ENCODE data around the gene SUN3. TPM values are rescaled to one million over a fixed set of nuclear protein-coding genes. Genes with fewer than 3 reads are reported as not detected.

The SUN3 gene
- total and polyA plus RNA-seq, 2 of the 13 experiments (the other 11 are each of a cell fraction or from before 2014, with no cell fraction given), result not detected

GRCh38 chr7:48035967-48036478, 7.1 kb upstream of the SUN3 start:
- BruUV-seq (replicated peaks), result no TSS peak
- no peaks in the 10 kb centered on the region for H3K36me3 ChIP-seq (replicated peaks in 1 of 2; ENCODE audit: control insufficient read depth in 1 of 2, insufficient read depth in 2 of 2, low read length in 2 of 2)
- no peak overlapping the region for H2AFZ ChIP-seq (ENCODE audit: low read length)
- intact Hi-C loops (cut with micrococcal nuclease; ENCODE audit: unreplicated experiment) (loop anchor here (5.0 kb wide), 1 partner anchor 51 kb away; the partner anchor contains the start of gene UPP1), in situ Hi-C loops (cut with HindIII; ENCODE audit: extremely low pct_ligation_motif_present, low pct_unique_long_range_greater_than_20kb) (no loop called here)
- DNase-seq (ENCODE audit: low spot score) (no peak), ATAC-seq (peak; percentile 19), FAIRE-seq (no peak)
- peak overlapping the region; percentile 79 for H3K4me2 ChIP-seq (ENCODE audit: low read depth, low read length)
- peak; percentile 11; the same call in 1 of the 2 replicates for TF ChIP-seq ZNF800 (CRISPR knock-in tag; IDR thresholded peaks at IDR 0.05)
- no peak for TF ChIP-seq ZNF570 (CRISPR knock-in tag; IDR thresholded peaks at IDR 0.05; ENCODE audit: borderline replicate concordance)
- peak; percentile 81 for TF ChIP-seq HNRNPLL (IDR thresholded peaks at IDR 0.05; ENCODE audit: low read depth, low read length, poor library complexity, severe bottlenecking)
- 21% methylated on average over 13 of the region's 42 CpGs for WGBS (ENCODE audit: low lambda C conversion rate)
- peaks cover 10% of the 10 kb centered on the region for H3K4me1 ChIP-seq (ENCODE audit: insufficient read depth, low read length)
- ChIA-PET POLR2A (no interaction called here), CTCF (ENCODE audit: low intra/inter-chr PET ratio, low total read pairs) (no interaction called here)
- no peak overlapping the region for H3K9ac ChIP-seq (ENCODE audit: insufficient read depth, low read depth, low read length)
- H3K4me3 ChIP-seq (replicated peaks in 1 of 3; ENCODE audit: insufficient read depth in 1 of 3, low read depth in 2 of 3, low read length in 3 of 3), result peak overlapping the region in 2 of 3 experiments; percentile 37 to 63; a peak in 2 of 6 replicates
- no peak overlapping the region for H3K27ac ChIP-seq (ENCODE audit: extremely low read length, insufficient read depth, low read length)
- H3K9me3 ChIP-seq (ENCODE audit: low read length), result no peaks in the 10 kb centered on the region
- no peaks in the 10 kb centered on the region for H3K79me2 ChIP-seq (ENCODE audit: insufficient read depth, low read length)
- H4K20me1 ChIP-seq (ENCODE audit: insufficient read depth, low read length), result no peaks in the 10 kb centered on the region
- H3K27me3 ChIP-seq (ENCODE audit: control insufficient read depth in 1 of 2, insufficient read depth in 2 of 2, low read length in 2 of 2), result peaks cover 1 to 29% of the 10 kb centered on the region in 2 experiments; a peak in 4 of 5 replicates

GRCh38 chr7:48035301-48035966, 6.5 kb upstream of the SUN3 start, which contains the start of gene C7orf57:
Gene C7orf57 (plus strand): TSS chr7:48035543. CDS start chr7:48036309, 766 bp downstream.
- no peak for FAIRE-seq
- 0% methylated on average over 4 of the region's 62 CpGs for WGBS (ENCODE audit: low lambda C conversion rate)
- ChIA-PET CTCF (ENCODE audit: low intra/inter-chr PET ratio, low total read pairs) (no interaction called here), POLR2A (no interaction called here)
- Histone ChIP-seq H2AFZ (ENCODE audit: low read length) (no peak within 1 kb of the TSS), H3K4me1 (ENCODE audit: insufficient read depth, low read length) (peaks cover 10% of the 10 kb centered on the region), H3K4me2 (ENCODE audit: low read depth, low read length) (peak within 1 kb of the TSS; percentile 79), H3K4me3 (replicated peaks in 1 of 3; ENCODE audit: insufficient read depth in 1 of 3, low read depth in 2 of 3, low read length in 3 of 3) (peak within 1 kb of the TSS in 2 of 3 experiments; percentile 37 to 63; a peak in 4 of 6 replicates), H3K27me3 (ENCODE audit: control insufficient read depth in 1 of 2, insufficient read depth in 2 of 2, low read length in 2 of 2) (peaks cover 0 to 23% of the 10 kb centered on the region in 2 experiments; a peak in 3 of 5 replicates), H3K9ac (ENCODE audit: insufficient read depth, low read depth, low read length) (no peak within 1 kb of the TSS), H3K79me2 (ENCODE audit: insufficient read depth, low read length) (no peaks in the 10 kb centered on the region), H3K27ac (ENCODE audit: extremely low read length, insufficient read depth, low read length) (no peak within 1 kb of the TSS), H3K36me3 (replicated peaks in 1 of 2; ENCODE audit: control insufficient read depth in 1 of 2, insufficient read depth in 2 of 2, low read length in 2 of 2) (no peaks in the 10 kb centered on the region), H3K9me3 (ENCODE audit: low read length) (no peaks in the 10 kb centered on the region), H4K20me1 (ENCODE audit: insufficient read depth, low read length) (no peaks in the 10 kb centered on the region)
- intact Hi-C loops (cut with micrococcal nuclease; ENCODE audit: unreplicated experiment) (loop anchor here (5.0 kb wide), 1 partner anchor 52 kb away; the partner anchor contains the start of gene UPP1), in situ Hi-C loops (cut with HindIII; ENCODE audit: extremely low pct_ligation_motif_present, low pct_unique_long_range_greater_than_20kb) (no loop called here)
- ATAC-seq, result peak; percentile 99
- peak; percentile 54 for DNase-seq (ENCODE audit: low spot score)
- BruUV-seq (replicated peaks), result no TSS peak
- TF ChIP-seq NFYC (CRISPR knock-in tag; IDR thresholded peaks at IDR 0.05), result peak; percentile 96
- TF ChIP-seq ARNT2 (CRISPR knock-in tag; IDR thresholded peaks at IDR 0.05; ENCODE audit: low read depth), result 0 out of 2 replicates have a peak, but pooled peaks have one; percentile 48
- no peak for TF ChIP-seq CEBPB (IDR thresholded peaks at IDR 0.05; ENCODE audit: borderline replicate concordance, low read depth, low read length)
- peak; percentile 44; the same call in 1 of the 2 replicates for TF ChIP-seq KDM5B (CRISPR knock-in tag; IDR thresholded peaks at IDR 0.05; ENCODE audit: borderline replicate concordance)
- TF ChIP-seq CHCHD3 (CRISPR knock-in tag; IDR thresholded peaks at IDR 0.05), result 0 out of 2 replicates have a peak, but pooled peaks have one; percentile 52
- TF ChIP-seq, protein P1, sequence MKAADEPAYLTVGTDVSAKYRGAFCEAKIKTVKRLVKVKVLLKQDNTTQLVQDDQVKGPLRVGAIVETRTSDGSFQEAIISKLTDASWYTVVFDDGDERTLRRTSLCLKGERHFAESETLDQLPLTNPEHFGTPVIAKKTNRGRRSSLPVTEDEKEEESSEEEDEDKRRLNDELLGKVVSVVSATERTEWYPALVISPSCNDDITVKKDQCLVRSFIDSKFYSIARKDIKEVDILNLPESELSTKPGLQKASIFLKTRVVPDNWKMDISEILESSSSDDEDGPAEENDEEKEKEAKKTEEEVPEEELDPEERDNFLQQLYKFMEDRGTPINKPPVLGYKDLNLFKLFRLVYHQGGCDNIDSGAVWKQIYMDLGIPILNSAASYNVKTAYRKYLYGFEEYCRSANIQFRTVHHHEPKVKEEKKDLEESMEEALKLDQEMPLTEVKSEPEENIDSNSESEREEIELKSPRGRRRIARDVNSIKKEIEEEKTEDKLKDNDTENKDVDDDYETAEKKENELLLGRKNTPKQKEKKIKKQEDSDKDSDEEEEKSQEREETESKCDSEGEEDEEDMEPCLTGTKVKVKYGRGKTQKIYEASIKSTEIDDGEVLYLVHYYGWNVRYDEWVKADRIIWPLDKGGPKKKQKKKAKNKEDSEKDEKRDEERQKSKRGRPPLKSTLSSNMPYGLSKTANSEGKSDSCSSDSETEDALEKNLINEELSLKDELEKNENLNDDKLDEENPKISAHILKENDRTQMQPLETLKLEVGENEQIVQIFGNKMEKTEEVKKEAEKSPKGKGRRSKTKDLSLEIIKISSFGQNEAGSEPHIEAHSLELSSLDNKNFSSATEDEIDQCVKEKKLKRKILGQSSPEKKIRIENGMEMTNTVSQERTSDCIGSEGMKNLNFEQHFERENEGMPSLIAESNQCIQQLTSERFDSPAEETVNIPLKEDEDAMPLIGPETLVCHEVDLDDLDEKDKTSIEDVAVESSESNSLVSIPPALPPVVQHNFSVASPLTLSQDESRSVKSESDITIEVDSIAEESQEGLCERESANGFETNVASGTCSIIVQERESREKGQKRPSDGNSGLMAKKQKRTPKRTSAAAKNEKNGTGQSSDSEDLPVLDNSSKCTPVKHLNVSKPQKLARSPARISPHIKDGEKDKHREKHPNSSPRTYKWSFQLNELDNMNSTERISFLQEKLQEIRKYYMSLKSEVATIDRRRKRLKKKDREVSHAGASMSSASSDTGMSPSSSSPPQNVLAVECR (CRISPR knock-in tag; IDR thresholded peaks at IDR 0.05; ENCODE audit: borderline replicate concordance), result peak; percentile 75; the same call in 1 of the 2 replicates
- TF ChIP-seq POGZ (CRISPR knock-in tag; IDR thresholded peaks at IDR 0.05), result peak; percentile 68

All from HepG2 (cell line).